B cell (primary cell): ENCODE measurements around the gene TEX26. TPM values are rescaled to one million over a fixed set of nuclear protein-coding genes. Genes with fewer than 3 reads are reported as not detected.

Experiments used
- ATAC-seq: fragments of 200-7000 bp; cut with Tn5 transposase; one replicate; pipeline ENCODE4 v1.10.0; 2021; ENCODE audit warnings: low read depth, mild to moderate bottlenecking, moderate number of reproducible peaks, moderate library complexity
- CTCF ChIA-PET: fragments of 350-600 bp; sonication (Branson Sonifier 250); formaldehyde crosslinking; loops from one replicate; lab custom pipeline; 2021; ENCODE audit warnings: antibody characterized with exemption, inconsistent platforms; lab: Charles Lee
- POLR2A ChIA-PET: fragments of 350-600 bp; sonication (Branson Sonifier 250); formaldehyde crosslinking; loops from one replicate; lab custom pipeline; 2021; ENCODE audit warnings: antibody characterized with exemption; lab: Charles Lee
- DNase-seq: peaks from one replicate; pipeline ENCODE4 v3.0.0; 2013
- H2AFZ ChIP-seq: 2 replicates; pipeline ENCODE4 v1.6.1; 2012; ENCODE audit warnings: mild to moderate bottlenecking, low read depth, low read length; ENCODE audit not compliant: insufficient read depth, poor library complexity, severe bottlenecking
- H3K27ac ChIP-seq, 2 donors: 1 replicate in 1 of 2; 2 replicates in 1 of 2; pipeline ENCODE4 v1.5.1; 2012 to 2013; ENCODE audit warnings: low read length in 2 of 2, mild to moderate bottlenecking in 2 of 2, moderate library complexity in 1 of 2
- H3K27me3 ChIP-seq, 4 experiments: fragments of 200-600 bp in 1 of 4; sonication (generic) in 1 of 4; replicated peaks in 1 of 4; 1 replicate in 2 of 4; 2 replicates in 2 of 4; pipeline versions ENCODE4 v1.6.1 to v1.7.0; 2013 to 2016; ENCODE audit warnings: low read length in 3 of 4, mild to moderate bottlenecking in 2 of 4, mixed read lengths in 1 of 4, moderate library complexity in 1 of 4; ENCODE audit not compliant: insufficient read depth in 4 of 4, control insufficient read depth in 3 of 4; ENCODE audit errors: control extremely low read depth in 1 of 4
- H3K36me3 ChIP-seq, 2 experiments: replicated peaks in 1 of 2; 1 replicate in 1 of 2; 2 replicates in 1 of 2; pipeline versions ENCODE4 v1.6.1 to v1.7.1; 2013; ENCODE audit warnings: low read length in 1 of 2; ENCODE audit not compliant: insufficient read depth in 2 of 2, control insufficient read depth in 1 of 2; ENCODE audit errors: control extremely low read depth in 1 of 2, extremely low read depth in 1 of 2
- H3K4me1 ChIP-seq, 2 donors: fragments of 200-600 bp in 1 of 2; sonication (generic) in 1 of 2; 1 replicate in 1 of 2; 2 replicates in 1 of 2; pipeline versions ENCODE4 v1.5.1 to v1.6.1; 2013 to 2017; ENCODE audit warnings: low read length in 2 of 2; ENCODE audit not compliant: control insufficient read depth in 2 of 2, insufficient read depth in 2 of 2
- H3K4me2 ChIP-seq: replicated peaks from 2 replicates; pipeline ENCODE3; 2012; ENCODE audit warnings: mild to moderate bottlenecking, low read depth, low read length; ENCODE audit not compliant: poor library complexity, severe bottlenecking
- H3K4me3 ChIP-seq, 5 experiments: fragments of 200-600 bp in 1 of 5; sonication (generic) in 1 of 5; 1 replicate in 3 of 5; 2 replicates in 2 of 5; pipeline versions ENCODE4 v1.5.1 to v1.7.0; 2011 to 2016; ENCODE audit warnings: low read length in 4 of 5, mild to moderate bottlenecking in 4 of 5, low read depth in 2 of 5, control low read depth in 1 of 5, moderate library complexity in 1 of 5; ENCODE audit not compliant: insufficient read depth in 1 of 5; ENCODE audit errors: control extremely low read depth in 1 of 5, extremely low read depth in 1 of 5
- H3K79me2 ChIP-seq: fragments of 200-600 bp; sonication (generic); one replicate; pipeline ENCODE4 v1.6.0; 2016; ENCODE audit warnings: low read length; ENCODE audit not compliant: control insufficient read depth, insufficient read depth
- H3K9ac ChIP-seq: fragments of 200-600 bp; sonication (generic); 2 replicates; pipeline ENCODE4 v1.6.1; 2017; ENCODE audit warnings: mild to moderate bottlenecking, low read length, moderate library complexity
- H3K9me3 ChIP-seq, 3 donors: one replicate each; pipeline versions ENCODE4 v1.6.1 to v1.7.1; 2013; ENCODE audit warnings: low read length in 2 of 3; ENCODE audit not compliant: control insufficient read depth in 2 of 3, insufficient read depth in 1 of 3; ENCODE audit errors: control extremely low read depth in 1 of 3
- H4K20me1 ChIP-seq: 2 replicates; pipeline ENCODE4 v1.6.0; 2012; ENCODE audit warnings: mild to moderate bottlenecking, low read length; ENCODE audit not compliant: insufficient read depth, control insufficient read depth, poor library complexity, severe bottlenecking
- H3K27ac Mint-ChIP-seq: one replicate; pipeline ENCODE4 v1.8.0; 2021; ENCODE audit warnings: mixed read lengths
- H3K27me3 Mint-ChIP-seq: one replicate; pipeline ENCODE4 v1.8.0; 2021; ENCODE audit warnings: mixed read lengths
- H3K4me1 Mint-ChIP-seq: one replicate; pipeline ENCODE4 v1.8.0; 2021; ENCODE audit warnings: mixed read lengths
- H3K4me3 Mint-ChIP-seq: one replicate; pipeline ENCODE4 v1.8.0; 2021; ENCODE audit warnings: mixed read lengths
- H3K9me3 Mint-ChIP-seq: one replicate; pipeline ENCODE4 v1.8.0; 2022; ENCODE audit warnings: mixed read lengths; ENCODE audit not compliant: insufficient read depth
- EZH2 ChIP-seq: IDR thresholded peaks from 2 replicates; pipeline ENCODE4 v1.6.1; 2012; ENCODE audit warnings: borderline replicate concordance, low read depth, mild to moderate bottlenecking, moderate library complexity, low read length; ENCODE audit not compliant: insufficient read depth, poor library complexity, severe bottlenecking
- WGBS: methylation state at CpG from one replicate; pipeline ENCODE4 v1.1.5; 2013; ENCODE audit warnings: missing lambda C conversion rate; ENCODE audit not compliant: insufficient coverage; 5-methylcytosine and 5-hydroxymethylcytosine counted together
- intact Hi-C: fragments of 100-400 bp; cut with micrococcal nuclease; formaldehyde crosslinking; loops from one replicate; pipeline ENCODE4 v1.10.0; 2022
- polyA plus RNA-seq: library from polyadenylated mRNA; depleted of rRNA; stranded (reverse); fragments of >200 nt; gene quantifications from 2 replicates; pipeline ENCODE4 v1.2.3, GENCODE V29; 2012
- total RNA-seq, 2 donors: library from RNA; stranded (reverse); fragments of 120-200 nt in 1 of 2; gene quantifications; 1 replicate in 1 of 2; 2 replicates in 1 of 2; pipeline versions ENCODE4 v1.2.3 to v1.2.4, GENCODE V29; 2013 to 2022
- TF ChIP-seq, protein P1 (sequence below): fragments of 200-600 bp; IDR thresholded peaks from one replicate; pipeline ENCODE4 v1.8.0; 2022; ENCODE audit warnings: antibody characterized with exemption, mild to moderate bottlenecking

Gene TEX26
- total and polyA plus RNA-seq, 2 donors (not counting 1 experiment from before 2014, with no cell fraction given) = not detected

DNA sequence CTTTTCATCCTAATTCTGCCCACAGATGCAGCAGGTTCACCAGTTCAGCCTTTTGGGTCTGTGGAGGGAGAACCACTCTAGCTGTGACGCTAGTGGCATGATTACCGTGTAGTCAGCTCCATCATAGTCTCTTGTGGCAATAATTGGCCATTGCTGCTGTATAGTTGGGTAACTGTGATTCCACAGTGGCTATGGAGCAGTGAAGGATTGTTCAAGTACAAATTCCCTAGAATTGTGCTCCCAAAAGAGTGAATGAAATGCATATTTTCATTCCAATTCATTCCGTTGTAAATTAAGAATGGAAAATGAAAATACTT is 856 bp downstream of the TEX26 start:
- no peak for TF ChIP-seq EZH2
- TF ChIP-seq, protein P1, sequence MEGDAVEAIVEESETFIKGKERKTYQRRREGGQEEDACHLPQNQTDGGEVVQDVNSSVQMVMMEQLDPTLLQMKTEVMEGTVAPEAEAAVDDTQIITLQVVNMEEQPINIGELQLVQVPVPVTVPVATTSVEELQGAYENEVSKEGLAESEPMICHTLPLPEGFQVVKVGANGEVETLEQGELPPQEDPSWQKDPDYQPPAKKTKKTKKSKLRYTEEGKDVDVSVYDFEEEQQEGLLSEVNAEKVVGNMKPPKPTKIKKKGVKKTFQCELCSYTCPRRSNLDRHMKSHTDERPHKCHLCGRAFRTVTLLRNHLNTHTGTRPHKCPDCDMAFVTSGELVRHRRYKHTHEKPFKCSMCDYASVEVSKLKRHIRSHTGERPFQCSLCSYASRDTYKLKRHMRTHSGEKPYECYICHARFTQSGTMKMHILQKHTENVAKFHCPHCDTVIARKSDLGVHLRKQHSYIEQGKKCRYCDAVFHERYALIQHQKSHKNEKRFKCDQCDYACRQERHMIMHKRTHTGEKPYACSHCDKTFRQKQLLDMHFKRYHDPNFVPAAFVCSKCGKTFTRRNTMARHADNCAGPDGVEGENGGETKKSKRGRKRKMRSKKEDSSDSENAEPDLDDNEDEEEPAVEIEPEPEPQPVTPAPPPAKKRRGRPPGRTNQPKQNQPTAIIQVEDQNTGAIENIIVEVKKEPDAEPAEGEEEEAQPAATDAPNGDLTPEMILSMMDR = no peak
- no peak overlapping the region for H3K4me3 ChIP-seq
- no peak overlapping the region for H3K27ac Mint-ChIP-seq

DNA sequence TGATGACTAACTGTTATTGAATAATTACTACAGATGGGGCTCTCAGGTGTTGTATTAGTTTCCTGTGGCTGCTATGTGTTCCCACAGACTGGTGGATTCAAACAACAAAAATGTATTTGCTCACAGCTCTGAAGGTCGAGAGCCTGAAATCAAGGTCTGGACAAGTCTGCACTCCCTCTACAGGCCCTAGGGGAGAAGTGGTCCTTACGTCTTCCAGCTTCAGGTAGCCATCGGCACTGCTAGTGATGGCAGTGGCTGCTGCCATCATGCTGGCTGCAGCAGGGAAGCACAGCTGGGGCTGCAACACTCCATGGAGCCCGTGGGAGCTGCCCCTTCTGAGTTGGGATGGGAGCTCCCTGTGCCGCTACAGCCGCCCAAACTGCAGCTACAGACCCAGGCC is 1.9 kb downstream of the TEX26 start:
- peaks cover 11% of the 10 kb centered on the region for H3K9me3 Mint-ChIP-seq
- H3K4me3 Mint-ChIP-seq = no peak overlapping the region
- DNase-seq (no peak), ATAC-seq (no peak)
- no peaks in the 10 kb centered on the region for H4K20me1 ChIP-seq
- ChIA-PET CTCF (no interaction called here), POLR2A (no interaction called here)
- H3K27ac ChIP-seq = no peak overlapping the region
- H3K27me3 Mint-ChIP-seq = peaks cover 33% of the 10 kb centered on the region
- H3K4me1 ChIP-seq = no peaks in the 10 kb centered on the region
- H3K9me3 ChIP-seq = peaks cover 0 to 16% (median 0%) of the 10 kb centered on the region in 3 donors
- no peaks in the 10 kb centered on the region for H3K4me1 Mint-ChIP-seq
- no peaks in the 10 kb centered on the region for H3K79me2 ChIP-seq
- no peak for TF ChIP-seq EZH2
- TF ChIP-seq, protein P1 = no peak
- no peak overlapping the region for H2AFZ ChIP-seq
- no peaks in the 10 kb centered on the region for H3K36me3 ChIP-seq
- 80% methylated on average over 4 of the region's 6 CpGs for WGBS
- intact Hi-C loops = no loop called here
- H3K4me3 ChIP-seq = no peak overlapping the region
- H3K27ac Mint-ChIP-seq = no peak overlapping the region
- H3K4me2 ChIP-seq = no peak overlapping the region
- no peak overlapping the region for H3K9ac ChIP-seq
- H3K27me3 ChIP-seq = peaks cover 0 to 13% (median 6%) of the 10 kb centered on the region in 4 experiments

More for the DNA sequence above, 856 bp downstream of the TEX26 start:
- Histone ChIP-seq H2AFZ (no peak overlapping the region), H3K4me2 (no peak overlapping the region), H3K9me3 (peaks cover 0 to 16% (median 0%) of the 10 kb centered on the region in 3 donors), H4K20me1 (no peaks in the 10 kb centered on the region), H3K79me2 (no peaks in the 10 kb centered on the region), H3K9ac (no peak overlapping the region), H3K36me3 (no peaks in the 10 kb centered on the region), H3K4me1 (no peaks in the 10 kb centered on the region), H3K27ac (no peak overlapping the region), H3K27me3 (peaks cover 0 to 13% (median 6%) of the 10 kb centered on the region in 4 experiments)
- CTCF ChIA-PET = no interaction called here
- WGBS = 88% methylated on average over 2 of the region's 3 CpGs
- DNase-seq (no peak), ATAC-seq (no peak)
- Mint-ChIP-seq H3K27me3 (peaks cover 36% of the 10 kb centered on the region), H3K4me1 (no peaks in the 10 kb centered on the region), H3K4me3 (no peak overlapping the region), H3K9me3 (peaks cover 11% of the 10 kb centered on the region)
- intact Hi-C loops = no loop called here
- POLR2A ChIA-PET = no interaction called here
